Activated CD4-positive, CD25-positive, alpha-beta regulatory T cell (primary cell): ENCODE measurements around the gene NFIB.

Experiments
- DNase-seq, 4 experiments: peaks; one replicate each; lab custom pipeline; 2025; lab: John Stamatoyannopoulos, UW

Gene NFIB

DNA sequence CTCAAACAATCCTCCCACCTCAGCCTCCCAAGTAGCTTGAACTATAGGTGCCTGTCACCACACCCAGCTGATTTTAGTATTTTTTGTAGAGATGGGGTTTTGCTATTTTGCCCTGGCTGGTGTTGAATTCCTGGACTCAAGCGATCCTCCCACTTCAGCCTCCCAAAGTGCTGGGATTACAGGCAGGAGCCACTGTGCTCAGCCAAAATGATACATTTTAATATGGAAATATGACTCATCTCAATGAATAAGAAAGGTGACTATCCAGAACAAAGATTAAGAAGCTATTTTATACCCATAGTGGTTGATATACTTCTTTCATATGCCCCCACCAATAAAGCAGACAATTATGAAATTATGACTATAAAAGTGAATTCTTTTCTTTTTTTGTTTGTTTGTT lies 166.2 kb downstream of the NFIB start:
- no peak for DNase-seq

DNA sequence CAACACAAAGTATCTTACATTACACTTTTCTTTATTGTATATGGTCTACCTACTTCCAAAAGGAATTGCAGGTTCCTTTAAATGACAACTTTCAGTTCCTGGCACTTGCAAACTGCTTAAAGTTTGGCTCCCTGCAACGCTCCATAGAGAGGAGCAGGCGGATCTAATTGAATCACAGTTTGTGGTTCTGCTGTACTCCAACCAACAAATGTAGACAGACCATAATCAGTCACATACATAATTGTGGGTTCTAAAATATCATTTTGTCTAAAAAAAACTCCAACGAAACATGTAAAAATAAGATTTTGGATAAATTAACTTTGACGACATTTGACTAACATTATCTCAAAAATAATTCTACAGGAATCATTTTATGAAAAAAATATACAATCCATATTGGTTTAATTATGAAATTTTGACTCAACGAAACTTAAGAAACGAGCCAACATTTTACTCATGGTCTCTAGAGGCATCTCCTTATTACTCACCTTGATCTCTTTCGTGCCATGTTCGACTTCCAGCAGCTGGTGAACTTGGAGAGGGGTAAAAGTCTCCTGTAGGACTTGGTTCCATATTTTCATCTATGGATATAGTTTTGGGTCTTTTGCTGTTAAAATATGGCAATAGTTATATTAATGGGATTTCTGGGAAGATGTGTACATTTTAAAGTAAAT lies 167.6 kb downstream of the NFIB start:
- DNase-seq: no peak

DNA sequence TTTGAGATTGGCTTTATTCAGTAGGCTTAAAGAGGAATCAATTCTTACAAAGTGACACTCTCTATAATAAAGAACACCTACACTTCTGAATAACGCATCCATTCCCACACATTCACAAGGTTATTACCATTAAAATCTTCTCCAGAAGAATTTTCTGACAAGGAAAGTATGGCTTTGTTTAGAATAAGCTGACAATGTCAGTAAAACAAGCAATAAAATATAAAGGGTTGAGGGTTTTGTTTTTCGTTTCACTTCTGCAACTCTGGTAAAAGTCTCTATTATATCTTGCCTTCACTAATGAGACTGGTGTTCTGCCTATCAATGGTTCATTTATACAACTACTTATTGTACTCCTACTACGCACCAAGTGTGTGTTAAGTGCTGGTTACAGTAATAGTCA lies 169.7 kb downstream of the NFIB start:
- no peak for DNase-seq

DNA sequence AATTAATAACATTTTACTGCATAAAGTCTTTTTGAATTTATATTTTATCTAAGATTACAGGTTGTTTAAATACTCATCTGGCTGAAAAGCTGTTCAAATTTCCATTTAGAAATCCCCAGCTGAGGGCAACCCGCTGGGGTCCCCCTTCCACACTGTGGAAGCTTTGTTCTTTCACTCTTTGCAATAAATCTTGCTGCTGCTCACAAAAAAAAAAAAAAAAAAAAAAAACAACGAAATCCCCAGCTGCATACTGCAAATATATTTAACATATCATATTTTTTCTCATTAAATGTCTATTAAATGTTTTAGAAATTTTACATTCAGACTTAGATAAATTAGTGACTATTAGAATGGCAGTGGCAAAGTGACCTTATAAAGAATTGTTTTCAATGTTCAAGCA lies 172.2 kb downstream of the NFIB start:
- no peak for DNase-seq

DNA sequence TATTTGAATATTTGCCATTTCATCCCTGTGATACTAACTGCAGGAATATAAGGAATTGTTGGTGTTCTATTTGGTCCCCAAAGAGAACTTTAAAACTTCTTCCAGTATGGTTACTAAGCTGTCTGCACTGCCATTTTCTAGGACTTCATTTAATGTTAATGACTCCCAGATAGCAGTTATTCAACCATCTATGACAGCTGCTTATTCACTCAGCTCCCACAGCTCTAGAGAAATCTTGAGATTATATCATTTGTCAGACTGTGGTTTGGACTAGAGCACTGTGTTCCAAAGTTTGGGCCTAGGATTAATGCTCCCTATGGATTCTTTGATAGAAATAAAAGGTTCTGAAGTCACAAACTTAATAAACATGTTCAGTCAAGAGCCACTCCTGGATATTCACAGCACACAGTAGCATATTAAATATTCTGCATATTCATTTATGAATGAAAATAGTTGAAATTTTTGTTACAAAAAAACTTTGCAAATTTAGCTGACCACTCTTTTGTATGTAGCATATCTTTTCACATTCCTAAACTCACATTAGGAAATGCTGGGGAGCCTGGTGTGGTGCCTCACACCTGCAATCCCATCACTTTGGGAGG lies 173.7 kb downstream of the NFIB start:
- no peak for DNase-seq

DNA sequence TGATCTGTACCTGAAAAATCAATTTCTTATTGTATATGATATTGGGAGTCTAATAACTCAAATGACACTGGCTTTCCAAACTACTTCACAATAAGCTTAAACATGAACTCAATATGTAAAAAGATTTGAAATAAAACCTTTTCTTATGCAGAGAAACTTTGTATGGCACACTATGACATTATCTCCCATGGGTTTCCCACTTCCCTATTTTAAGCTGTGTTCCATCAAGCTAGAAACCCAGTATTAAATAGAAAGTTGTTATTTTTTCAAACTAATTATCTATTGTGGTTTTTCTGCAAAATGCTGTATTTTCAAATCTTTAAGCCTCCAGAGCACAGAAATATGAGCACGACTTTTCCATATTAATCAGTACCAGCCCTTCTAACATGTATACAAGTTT lies 174.7 kb downstream of the NFIB start:
- DNase-seq: no peak

DNA sequence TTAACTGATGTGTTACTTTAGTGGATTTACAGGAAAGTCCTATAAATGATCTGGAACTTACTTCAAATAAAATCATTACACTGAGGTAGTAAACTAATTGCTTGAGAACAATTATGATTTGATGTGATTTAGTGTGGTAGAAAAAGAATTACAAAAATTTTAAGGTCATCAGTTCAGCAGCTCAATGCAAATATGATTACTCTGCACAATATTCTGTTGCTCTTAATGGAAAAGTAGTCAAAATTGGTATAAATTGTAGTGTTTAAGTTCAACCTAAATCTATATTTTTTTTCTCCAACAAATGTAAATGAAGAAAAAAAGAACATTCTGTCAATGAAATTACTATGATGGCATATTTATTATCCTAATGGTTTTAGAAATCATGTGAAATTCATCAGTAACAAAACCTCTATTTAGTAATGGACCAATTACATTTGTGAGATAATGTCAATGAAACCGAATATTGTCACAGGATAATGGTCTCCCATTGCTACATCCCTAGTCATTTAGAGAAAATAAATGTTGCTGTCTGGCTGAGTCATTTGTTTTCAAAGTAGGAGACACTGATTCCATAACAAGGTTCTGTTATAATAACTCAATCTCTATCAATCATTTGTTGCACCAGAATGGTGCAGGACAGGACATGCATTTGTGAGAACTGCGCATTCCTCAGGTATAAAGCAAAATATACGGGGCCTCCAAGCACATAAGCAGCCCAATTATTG lies 177.1 kb downstream of the NFIB start:
- no peak for DNase-seq

DNA sequence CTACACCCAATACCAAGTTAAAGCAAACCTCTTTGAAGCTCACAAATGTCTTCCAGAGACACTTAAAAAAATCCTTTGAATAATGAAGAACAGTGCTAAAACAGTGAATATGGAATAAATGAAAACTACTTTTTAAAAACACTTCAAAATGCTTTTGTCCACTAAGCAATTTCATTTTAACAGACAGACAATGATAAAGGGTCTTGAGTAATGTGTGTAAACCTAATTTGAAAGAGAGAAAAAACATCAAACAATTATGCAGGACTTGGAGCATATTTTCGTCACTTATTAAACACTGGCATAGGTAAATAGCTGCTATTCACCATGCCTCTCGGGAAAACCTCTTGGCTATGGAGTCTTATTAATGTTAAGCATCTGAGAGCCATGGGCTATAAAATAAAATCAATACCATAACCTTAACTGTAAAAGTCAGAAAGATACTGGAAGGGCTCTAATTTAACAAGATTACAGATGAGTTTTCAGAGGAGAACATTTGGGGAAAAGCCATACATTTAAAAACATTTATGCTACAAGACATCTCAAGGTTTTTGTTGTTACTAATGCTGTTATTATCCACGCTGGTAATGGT lies 177.8 kb downstream of the NFIB start:
- DNase-seq: no peak

DNA sequence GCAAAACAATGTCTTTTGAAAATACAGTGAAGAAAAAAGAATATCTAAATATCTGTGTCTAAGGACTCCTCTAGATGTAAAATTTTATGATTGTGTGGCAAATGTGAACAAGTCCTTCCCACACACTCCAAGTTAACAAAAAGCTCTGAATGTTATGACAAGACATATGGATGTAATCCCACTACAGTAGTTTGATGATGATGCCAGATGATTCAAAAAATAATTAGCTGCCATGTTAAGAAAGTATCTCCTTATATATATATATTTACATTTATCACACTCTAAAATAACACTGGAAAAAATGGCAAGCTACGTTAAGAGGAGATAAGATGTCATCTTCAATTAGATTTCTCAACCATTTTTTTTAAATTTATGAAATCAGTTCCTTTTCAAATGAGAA lies 178.5 kb downstream of the NFIB start:
- DNase-seq: no peak

DNA sequence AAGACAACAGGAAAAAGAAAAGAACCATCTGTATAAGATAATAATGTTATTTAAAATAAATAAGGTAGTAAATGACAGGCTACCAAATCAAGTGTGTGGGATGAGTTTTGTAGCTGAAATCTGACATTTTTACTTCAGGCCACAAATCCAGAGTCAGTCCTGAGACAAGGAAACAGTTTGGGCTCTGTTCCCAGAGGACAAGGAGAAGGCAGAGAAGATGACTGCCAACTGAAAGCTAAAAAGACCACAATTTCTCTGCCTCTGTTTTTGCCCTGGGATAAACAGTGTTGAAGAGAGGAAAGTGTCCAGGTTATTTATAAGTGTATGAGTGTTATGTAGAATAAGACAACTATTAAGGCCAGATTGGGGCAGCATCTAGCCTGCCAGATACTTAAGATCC lies 180.5 kb downstream of the NFIB start:
- no peak for DNase-seq

DNA sequence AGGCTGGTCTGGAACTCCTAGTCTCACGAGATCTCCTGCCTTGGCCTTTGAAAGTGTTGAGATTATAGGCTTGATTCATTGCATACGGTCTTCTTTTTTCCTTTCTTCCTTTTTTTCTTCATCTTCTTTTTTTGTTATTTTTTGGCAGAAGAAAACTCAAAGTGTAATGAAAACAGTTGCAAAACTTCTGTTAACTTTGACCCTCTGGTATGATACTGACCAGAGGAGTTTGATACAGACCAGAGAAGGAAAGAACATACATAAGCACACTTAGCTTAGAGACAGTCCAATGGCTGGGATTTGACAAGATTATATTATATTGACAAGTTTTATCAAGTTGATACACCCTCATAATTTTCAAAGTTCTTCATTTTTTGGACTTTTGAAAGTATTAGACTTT lies 181.2 kb downstream of the NFIB start:
- DNase-seq: no peak

DNA sequence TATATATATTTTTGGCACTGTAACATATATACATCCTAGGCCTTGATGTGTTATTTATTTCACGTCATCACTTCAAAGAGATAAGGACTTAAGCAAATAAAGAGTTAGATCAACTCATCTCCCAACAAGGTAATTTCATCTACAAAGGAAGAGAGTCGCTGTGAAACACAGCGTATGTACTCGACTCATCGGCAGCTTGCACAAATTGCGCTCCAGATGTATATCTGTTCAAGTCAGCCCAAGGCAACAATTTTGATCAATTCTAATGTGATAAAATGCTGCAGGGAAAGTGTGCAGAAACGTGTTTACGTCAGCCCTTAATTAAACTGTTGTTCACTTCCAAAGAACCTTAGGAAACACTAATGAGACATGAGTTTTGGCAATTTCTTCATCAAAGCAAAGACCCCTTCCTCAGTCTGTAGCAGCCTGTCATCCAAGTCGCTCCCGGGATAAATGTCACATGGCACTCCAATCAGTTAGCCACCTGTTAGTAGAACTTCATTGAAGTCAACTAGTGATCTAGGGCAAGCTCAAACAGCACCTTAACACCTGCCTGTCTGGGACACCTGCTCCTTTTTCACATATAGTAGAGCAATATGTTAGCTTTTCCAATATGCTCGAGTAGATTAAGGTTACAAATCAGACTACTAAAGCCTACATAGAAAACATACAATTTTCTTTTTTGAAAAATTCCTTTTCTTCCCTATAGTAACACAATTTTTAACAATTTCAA lies 182.4 kb downstream of the NFIB start:
- no peak for DNase-seq

DNA sequence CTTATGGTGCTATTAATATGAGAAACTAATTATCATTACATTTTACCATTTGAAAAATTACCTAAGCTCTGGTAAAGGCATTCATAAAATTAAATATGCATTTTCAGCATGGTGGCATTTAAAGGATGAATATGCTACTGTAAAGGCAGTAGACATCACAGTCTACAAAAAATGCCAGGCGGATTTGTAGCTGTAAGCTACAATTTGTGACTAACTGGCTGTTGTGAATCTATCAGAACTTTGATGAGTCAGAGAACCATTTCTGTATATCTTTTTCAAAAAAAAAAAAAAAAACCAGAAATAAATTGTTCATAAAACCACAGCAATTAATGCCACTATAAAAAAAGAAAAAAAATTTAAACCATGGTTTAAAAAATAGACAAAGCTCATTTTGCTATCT lies 186.3 kb downstream of the NFIB start:
- no peak for DNase-seq

DNA sequence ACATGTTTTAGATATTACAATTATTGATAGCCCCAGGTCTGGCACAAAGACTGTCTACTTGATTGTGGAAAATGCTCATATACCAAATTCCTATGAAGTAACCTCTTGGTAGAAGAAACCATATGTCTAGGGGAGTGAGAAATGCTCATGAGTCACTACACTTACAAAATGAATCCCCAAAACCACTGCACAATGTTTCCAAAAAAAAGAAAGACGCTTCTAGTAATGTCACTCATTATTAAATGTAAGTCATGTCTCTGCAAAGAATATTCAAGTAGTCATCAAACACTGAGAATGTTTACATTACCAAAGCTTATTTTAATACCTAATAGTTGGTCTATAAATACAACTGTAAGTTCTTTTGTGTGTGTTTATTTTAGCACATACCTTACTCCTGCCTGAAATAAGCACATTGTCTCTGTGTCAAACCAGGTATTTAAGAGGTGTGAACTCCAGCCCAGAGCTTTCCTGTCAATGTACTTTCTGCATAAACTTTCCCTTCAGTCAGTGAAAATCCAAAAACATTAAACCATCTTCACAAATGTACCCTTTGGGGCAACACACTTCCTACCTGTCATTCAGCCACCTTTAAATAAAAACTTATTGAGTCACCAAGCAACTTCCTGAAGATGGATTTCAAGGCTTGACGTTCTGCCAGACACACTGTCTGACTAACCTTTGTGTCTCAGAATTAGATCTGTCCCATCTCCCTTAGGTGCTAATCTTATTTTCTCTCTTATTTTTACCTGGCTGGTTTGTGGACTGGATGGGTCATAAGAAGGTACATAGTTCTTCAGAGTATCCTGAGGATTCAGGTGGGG lies 194.0 kb downstream of the NFIB start:
- no peak for DNase-seq

DNA sequence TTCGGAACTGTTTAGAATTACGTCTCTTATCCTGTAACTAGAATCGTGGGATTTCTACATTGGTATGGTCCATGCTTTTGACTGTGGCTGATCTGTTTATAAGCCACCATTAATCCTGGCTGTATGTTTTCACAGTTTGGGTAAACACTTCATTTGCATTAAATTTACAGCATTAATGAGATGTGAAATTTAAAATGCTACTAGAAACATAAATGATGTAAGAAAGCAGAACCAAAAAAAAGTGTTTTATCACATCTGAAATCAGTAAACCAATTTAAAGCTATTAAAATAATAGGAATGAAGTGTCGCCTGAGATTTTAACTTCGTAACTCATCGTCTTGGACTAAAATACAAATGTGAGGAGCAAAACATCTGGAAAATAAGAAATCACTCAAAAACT lies 201.7 kb downstream of the NFIB start:
- DNase-seq: no peak

DNA sequence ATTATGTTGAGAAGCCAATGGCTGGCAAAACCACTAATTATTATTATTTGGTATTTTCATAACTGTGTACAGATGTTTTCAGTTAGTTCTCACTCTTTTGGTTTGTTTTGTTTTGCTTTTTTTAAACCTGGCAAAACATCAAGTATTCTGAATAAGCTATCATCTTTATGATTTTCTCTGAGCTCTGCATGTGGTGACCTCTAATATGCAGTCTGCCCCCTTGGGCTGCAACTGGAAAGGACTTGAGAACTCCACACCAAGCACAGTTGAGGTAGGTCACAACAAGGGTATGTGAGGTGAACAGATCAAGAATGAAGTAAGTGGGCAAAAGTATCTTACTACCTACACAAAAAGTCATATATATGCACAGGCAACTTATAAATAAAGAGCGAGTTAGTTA lies 202.2 kb downstream of the NFIB start:
- no peak for DNase-seq

DNA sequence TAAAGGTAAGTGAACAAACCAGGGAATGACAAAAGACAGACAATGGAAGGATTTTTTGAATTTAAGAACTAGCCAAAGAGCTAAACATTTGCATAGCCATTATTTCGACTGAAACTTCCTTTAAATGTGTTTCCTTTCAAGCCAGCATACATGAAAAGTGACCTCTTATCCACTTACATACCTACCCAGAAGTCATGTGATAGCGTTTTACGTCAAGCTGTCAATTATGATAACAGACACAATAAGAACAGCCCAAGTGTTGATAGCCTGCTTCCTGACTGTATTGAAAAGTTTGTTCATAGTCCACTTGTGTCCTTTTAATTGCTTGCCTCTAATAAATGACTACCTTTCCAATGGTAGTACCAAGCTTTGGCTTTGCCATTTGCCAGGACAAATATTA lies 206.0 kb downstream of the NFIB start:
- DNase-seq: no peak

DNA sequence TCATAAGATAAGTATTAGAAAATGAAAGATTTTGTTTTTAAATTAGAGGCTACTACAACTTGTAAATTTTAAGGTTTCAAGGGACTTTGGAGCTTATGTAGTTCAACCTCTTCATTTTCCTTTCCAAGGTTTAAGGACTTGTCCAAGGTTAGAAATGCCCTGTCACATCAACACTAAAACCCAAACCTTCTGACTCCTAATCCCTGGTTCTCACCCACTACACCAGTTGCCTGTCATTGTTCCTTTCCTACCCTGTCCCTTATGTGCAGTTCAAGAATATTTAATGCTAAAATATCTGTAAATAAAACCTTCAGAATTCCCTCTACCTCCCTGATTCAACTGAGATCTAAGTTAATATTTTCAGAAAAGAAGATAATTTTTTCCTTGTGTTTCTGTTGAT lies 206.4 kb downstream of the NFIB start:
- no peak for DNase-seq

DNA sequence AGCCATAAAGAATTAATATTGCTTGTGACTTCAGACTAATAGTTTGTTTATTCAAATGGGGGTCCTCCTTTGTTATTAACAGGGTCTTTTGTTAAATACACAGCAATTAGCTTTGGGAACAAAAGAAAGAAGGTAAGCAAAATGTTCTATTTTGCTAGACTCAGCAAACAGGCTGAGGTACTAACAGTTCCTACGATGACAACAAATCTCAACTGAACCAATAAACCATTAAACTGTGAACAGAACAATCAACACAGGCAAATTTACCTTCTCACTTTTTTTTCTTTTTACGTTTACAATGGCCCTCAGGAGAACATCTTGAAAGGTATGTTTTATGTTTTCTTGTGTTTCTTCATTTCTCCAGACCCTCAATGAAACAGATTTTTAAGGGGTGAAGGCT lies 207.2 kb downstream of the NFIB start:
- DNase-seq: no peak

DNA sequence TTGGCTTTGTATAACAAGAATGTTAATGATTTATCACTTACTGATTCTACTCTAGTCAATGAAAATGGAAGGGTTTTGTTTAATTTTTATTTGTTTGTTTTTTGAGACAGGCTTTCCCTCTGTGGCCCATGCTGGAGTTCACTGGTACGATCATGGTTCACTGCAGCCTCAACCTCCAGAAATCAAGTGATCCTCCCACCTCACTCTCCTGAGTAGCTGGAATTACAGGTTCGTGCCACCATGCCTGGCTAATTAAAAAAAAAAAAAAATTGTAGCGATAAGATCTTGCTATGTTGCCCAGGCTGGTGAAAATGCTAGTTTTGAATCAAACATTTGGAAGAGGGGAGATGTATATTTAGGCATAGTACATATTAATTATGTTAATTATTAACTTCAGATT lies 209.4 kb downstream of the NFIB start:
- no peak for DNase-seq

DNA sequence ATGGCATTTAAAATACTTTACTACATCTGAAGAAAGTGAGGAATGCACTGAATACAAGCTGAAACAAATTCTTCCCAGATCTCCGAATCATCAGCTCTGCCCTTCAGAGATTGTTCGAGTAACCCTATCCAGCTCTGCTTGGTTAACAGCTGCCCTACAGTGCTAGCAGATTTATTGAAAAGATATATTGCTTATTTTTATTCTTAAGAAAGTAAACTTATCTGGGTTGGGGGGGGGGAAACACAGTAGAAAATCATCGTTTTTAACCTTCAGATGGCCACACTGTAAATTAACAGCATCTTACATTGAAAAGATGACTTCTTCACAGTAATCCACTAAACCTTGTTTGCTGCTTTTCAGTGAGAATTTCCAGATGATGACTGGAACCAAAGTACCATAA lies 210.8 kb downstream of the NFIB start:
- DNase-seq: no peak

DNA sequence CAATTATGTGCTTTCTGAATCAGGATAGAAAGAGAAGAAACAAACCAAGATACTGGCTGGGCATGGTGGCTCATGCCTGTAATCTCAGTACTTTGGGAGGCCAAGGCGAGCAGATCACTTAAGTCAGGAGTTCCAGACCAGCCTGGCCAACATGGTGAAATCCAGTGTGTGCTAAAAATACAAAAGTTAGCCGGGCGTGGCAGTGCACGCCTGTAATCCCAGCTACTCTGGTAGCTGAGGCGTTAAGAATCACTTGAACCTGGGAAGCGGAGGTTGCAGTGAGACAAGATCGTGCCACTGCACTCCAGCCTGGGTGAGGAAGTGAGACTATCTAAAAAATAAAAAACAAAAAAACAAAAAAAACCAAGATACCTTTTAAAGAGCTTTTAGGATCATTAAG lies 214.2 kb downstream of the NFIB start:
- DNase-seq: no peak
